Activated naive CD8-positive, alpha-beta T cell treated with anti-CD3 and anti-CD28 coated beads, Interleukin-2, amount 50 U/mL, for 16 hours (primary cell): Measurements from ENCODE around the gene AP1S1.
A peak's percentile ranks its signal among the peaks of the same experiment; 100 is the strongest.
"Not testable (repeated sequence)": the region's sequence is repeated elsewhere in the genome, so short reads cannot be mapped to it uniquely, and the experiment has no call there.

ENCODE experiments used
- DNase-seq: peaks from one replicate; pipeline ENCODE4 v3.0.0-alpha.2; 2020; ENCODE audit warnings: low read depth, low spot score

AP1S1 gene

DNA sequence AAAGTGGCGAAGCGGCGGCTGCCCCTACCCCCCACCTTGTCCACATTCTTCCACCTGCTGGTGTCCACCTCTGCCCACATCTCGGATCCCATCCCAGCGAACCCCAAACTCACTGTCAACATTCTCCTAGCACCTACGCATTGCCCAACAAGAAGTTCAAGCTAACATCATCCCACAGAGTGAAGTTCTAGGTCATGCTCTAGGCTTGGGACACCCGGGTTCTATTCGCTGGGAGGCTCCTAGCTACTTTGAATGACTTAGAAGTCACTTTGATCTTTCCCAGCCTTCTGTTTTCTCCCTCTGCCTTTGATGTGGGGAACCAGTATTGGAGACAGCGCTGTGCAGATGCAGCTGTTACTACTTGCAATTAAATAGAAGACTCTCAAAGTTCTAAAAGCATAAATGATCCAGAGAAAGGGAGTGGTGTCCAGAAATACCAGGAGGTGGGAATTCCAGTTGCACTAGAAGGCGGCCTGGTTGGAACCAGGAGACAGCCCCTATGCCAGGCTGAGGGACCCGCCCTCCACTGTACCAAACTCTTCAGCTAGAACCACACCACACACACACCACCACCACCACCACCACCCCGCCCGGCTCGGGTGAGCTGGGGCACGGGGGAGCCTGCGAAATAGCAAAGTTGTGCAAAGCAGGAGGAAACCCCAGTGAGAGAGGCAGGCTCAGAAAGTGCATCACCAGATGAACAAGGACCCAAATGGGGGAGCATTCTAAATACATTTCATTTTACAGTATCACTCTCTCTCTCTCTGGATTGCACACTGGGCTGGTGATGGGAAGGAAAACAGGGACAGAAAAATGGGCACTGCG, 16.6 kb downstream of the AP1S1 start:
- DNase-seq, result no peak

DNA sequence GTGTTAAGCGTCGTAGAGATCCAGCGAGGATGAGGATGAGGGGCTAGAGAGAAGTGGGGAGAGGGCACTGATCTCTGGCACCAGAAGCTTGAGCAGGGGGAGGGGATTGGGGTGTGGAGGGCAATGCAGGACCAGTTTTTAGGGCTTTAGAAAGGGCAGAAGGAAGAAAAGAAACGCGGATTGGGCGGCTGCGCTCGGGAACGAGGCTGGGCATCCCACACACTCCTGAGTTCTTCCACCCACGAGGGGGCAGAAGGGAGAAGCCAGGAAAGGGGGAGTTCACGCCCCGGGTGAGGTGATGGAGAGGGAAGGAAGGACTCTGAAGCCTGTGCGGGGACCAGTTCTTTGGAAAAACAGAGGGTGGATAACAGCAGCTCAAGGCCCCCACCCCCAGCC, 17.2 kb downstream of the AP1S1 start:
- DNase-seq, result no peak

DNA sequence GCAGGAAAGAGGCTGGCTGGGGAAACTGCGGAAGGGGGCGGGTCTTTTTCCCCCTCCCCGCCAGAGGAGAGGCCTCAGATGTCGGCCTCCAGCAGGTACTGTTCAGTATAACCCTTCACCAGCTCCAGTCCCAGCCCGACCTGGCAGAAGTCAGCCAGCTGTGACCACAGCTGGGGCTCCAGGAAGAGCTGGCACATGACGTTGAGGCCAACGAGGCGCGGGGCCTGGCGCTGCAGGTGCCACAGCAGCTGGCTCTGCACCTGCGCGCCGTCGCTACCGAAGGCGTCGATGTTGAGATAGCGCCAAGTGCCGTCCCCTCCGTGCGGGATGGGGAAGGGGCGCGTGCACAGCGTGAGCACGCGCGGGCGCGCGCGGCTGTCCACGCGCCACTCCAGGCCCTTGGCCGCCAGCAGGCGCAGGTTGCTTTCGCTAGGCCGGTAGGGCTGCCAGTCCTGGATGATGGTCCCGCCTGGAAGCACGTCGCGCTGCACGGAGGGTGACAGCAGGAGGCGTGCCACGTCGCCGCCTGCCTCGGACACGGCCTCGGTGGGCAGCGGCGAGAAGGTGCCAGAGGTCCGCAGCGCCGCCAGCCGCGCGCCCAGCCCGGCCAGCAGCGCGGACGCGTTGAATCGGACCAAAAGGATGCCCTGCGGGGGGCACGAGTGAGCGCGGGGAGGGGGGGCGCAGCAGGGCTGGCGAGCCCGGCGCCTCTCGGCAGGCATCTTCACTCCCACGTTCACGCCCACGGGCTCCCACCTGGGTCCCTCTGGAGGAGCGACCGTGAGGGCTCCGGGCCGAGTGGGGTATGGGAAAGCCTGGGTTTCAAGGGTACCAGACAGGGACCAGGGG, 18.0 kb downstream of the AP1S1 start:
- DNase-seq, result no peak

DNA sequence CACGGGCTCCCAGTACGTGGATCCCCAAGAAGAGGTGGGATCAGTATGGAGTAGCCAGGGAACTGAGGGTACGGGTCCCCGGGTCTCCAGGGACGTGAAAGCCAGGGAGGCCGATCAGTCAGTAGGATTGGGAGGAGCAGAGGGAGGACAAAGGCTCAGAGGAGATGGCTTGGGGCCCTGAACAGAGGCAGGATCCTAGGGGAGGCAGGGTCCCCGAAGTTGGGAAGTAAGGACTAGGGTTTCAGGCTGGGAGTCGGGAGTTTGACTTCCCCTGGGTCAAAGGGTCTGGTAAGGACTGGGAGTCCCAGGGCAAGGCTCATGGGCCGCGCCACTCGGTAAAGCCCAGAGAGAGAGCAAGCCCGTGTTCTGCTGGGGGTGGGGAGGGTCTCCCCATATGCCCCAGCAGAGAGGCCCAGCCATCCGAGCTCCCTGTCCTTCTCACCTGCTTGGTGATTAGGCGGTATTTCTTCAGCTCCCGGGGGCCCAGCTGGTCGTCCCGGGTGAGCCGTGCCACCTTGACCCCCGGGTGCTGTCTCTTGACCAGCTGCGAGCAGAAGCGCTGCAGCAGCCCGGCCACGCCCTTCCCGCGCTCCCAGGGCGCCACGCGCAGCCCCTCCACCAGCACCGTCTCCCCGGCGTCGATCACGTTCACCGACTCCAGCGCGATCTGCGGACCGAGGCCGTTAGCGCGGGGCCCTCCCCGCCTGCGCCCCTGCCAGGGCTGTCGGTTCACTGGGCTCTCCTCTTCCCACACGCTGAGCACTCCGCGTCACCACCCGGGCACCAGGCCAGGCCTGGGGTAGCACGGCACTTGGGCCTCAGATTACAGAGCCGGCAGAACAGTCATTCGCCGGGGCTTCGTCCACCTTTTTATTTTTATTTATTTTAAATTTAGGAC, 18.8 kb downstream of the AP1S1 start:
- no peak for DNase-seq

DNA sequence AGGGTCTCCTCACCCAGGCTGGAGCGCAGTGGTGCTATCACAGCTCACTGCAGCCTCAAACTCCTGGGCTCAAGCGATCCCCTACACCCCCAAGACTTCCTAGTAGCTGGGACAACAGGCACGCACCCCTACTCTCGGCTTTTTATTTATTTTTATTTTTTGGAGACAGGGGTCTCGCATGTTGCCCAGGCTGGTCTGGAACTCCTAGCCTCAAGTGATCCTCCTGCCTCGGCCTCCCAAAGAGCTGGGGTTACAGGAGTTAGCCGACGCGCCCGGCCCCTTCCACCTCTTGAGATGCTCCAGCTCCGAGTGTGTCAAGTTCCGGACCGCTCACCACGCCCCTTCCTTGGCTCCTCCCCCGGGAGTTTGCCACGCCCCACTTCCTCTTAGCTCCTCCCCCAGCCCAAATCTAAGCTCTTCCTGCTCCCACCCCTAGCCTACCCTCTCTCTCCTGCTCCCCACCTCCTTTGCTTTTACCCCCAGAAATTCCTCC, 19.5 kb downstream of the AP1S1 start:
- DNase-seq, result peak; percentile 32

DNA sequence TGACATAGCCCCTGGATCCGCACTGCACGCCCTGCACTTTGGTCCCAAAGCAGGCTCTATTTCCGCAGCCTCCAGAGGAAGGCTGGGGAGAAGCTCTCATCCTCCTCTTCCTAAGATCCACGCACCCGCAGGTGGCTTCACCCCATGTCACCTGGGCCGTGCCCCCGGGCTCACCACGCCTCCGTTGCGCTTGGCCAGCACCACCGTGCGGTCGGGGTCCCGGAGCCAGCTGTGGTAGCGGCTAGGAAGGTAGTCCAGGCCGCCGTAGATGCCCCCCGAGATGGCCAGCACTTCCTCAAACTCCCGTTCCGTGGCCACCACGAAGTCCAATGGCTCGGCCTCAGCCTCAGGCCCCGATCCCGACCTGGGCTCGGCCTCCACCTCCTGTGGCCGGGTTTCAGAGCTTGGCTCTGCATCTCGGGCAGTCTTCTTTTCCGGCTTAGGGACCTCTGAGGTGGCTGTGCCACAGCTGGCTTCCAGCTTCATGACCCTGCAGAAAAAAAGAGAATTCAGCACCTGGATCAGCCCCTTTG, 20.1 kb downstream of the AP1S1 start:
- no peak for DNase-seq

DNA sequence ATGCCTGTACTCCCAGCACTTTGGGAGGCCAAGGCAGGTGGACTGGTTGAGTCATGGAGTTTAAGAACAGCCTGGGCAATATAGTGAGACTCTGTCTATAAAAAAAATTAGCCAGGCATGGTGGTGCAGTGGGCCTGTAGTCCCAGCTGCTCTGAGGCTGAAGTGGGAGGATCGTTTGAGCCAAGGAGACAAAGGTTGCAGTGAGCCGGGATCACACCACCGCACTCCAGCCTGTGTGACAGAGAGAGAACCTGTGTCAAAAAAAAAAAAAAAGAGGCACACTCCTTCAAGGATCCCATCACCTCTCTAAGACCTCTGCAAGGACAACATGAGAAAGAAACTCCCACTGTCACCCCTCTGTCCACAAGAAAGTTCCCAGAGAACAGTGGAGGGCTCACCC, 21.4 kb downstream of the AP1S1 start:
- no peak for DNase-seq

DNA sequence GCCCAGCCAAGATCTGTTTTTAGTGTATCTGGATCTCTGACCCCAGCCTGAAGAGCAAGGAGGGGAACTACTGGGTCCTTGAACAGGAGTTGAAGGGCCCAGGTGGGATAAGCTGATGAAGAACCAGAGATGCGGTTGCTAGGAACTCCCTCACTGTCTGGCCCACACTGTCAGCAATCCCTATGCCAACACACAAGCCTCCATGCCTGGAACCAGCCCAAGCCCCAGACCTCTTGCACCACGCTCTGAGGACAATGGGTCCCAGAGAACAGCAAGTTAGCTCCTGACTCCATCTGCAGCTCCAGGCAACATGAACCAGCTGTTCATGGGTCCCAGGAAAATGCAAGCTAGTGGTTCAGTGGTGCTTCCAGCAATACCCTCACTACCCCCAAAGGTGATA, 23.4 kb downstream of the AP1S1 start:
- no peak for DNase-seq

DNA sequence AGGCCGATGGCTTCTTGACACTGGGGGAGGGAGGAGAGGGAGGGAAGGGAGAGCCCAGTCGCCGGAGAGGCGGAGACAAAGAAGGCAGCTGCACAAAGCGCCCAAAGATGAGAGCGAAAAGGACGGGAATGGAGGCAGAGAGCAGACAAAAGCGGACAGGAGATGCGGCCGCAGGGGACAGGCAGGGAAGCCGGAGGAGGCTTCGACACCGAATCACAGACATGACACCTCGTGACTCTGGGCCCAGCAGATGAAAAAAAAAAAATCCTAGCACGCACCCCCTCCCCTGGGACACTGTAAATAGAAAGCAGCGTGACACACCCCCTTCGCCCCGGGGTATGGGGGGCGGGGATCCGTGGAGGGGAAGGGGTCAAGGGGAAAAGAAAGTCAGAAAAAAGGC, 24.8 kb downstream of the AP1S1 start:
- DNase-seq, result no peak

DNA sequence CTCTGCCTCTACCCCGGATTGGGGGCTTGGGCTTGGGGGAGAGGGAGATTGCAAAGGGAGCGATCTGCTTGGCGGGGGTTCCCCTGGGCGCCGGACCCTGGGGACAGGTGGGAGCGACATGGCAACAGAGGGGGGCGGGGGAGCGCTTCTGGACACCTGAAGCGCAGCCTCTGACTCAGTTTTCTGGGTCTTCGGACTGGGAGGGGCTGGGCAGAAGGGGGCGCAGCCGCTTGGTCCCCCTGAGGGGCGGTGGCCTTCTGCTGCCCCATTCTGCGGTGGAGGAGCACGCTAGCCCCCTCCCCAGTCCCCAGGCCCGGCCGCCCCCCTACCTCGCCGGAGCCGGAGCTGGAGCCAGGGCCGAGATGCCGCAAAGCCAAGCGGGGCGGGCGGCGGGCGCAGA, 25.4 kb downstream of the AP1S1 start:
- DNase-seq, result no peak

DNA sequence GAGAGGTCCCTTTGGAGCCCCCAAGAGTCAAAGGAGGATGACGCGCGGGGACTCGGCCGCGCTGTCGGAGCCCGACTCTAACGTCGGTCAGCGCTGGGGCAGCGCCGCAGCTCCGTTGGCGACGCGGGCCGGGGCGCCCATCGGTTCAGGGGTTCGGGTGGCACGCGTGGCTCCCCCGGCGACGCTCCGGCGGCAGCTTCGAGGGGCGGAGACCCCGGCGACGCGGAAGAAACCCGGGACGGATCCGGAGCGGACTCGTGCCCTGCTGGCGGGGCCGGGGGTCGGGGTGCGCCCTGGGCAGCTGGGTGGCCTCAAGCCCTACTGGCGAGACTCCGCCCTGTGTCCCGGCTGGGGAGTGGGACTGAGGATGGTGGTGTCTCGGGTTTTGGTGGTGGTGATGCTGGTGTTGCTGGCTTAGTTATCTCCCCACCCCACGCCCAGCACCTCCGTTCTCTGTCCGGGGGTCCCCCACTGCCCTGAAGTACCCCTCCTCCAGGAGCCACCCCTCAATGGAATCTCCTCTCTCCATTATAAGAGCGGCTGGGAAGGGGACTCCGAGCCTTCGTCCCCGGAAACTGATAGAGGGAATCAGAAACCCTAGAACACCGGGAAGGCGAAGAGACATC, 26.0 kb downstream of the AP1S1 start, which contains the start of gene NAT16:
Gene NAT16 (minus strand): TSS at position 164 of the 626 bp plus-strand sequence. CDS start 5,486 bp downstream, outside the sequence.
- DNase-seq, result no peak

DNA sequence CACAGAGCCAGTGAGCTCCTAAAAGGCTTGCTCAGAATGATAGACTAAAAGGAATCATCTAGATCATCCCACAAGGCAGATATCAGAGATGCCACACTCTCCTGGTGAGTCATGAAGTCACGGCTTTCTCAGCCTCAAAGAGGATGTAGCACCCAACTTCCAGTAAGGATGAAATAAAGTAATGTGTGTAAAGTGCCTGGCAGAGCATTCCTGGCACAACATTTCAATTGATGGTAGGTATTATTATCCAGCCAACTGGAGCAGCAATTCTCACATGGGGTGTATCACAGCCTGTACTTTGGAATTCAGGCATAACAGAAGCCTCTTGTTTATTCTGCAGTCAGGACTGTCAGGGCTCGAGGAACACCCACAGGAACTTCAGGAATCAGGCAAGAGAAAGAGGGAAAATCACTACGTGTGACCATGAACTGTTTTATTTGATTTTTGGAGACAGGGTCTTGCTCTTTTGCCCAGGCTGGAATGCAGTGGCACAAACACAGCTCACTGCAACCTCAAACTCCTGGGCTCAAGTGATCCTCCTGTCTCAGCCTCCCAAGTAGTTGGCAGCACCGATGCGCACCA, 31.1 kb downstream of the AP1S1 start:
- no peak for DNase-seq

DNA sequence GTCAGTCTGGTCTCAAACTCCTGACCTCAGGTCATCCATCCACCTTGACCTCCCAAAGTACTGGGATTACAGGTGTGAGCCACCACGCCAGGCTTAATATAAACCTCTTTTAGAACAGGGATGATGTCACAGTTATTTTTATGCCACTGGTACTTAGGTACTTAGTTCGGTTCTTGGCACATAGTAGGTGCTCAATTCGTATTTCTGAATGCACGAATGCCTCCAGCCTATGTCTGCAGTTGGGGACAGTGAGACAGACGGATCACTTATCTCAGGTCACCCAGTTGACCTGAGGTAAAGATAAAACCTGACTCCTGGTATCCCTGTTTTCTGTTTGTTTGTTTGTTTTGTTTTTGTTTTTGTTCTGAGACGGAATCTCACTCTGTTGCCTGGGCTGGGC, 31.9 kb downstream of the AP1S1 start:
- DNase-seq, result no peak

DNA sequence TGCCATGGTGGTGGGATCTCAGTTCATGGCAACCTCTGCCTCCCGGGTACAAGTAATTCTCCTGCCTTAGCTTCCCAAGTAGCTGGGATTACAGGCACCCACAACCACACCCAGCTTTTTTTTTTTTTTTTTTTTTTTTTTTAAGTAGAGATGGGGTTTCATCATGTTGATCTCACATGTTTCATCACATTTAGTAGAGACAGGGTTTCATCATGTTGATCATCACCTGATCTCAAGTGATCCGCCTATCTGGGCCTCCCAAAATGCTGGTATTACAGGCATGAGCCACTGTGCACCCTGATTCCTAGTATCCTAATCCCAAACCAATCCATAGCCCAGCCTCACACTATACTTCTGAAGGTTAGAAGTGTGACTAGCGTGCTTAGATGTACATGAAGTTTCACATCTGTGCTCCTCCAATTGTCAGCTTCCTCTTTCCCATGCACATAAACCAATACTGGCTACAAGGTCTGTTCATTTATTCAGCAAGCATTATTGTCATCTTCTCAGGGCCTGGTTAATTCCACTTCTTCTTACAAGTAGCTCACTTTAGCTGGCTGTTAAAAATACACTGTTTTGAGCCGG, 32.7 kb downstream of the AP1S1 start:
- no peak for DNase-seq

DNA sequence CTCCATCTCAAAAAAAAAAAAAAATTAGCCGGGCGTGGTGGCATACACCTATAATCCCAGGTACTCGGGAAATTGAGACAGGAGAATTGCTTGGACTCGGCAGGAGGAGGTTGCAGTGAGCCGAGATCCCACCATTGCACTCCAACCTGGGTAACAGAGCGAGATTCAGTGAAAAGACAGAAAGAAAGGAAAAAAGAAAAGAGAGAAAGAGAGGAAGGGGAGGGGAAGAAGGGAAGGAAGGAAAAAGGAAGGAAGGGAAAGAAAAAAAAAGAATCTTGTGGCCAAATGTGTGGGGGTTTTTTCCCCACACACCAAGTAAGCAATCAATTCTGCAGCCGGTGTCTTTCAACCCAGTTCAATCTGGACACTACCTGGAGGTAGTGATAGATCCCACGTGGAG, 34.8 kb downstream of the AP1S1 start:
- no peak for DNase-seq

DNA sequence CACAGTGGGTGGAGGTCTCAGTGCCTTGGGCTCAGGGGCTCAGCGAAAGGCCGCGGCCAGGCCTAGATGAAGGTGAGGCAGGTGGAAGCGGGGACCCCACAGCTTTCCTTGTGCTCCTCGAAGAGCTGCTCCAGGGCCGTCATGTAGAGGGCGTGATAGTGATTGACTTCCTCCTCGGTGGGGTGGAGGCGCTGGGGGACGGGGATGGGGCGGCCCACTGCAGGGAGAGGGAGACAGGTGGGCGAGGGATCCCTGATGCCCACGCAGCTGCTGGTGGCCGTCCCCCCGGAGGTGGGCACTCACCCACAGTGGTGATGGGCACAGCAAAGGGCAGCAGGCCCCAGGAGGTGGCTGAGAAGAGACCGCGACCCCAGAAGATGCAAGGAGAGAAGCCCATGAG, 41.6 kb downstream of the AP1S1 start:
- DNase-seq, result no peak

DNA sequence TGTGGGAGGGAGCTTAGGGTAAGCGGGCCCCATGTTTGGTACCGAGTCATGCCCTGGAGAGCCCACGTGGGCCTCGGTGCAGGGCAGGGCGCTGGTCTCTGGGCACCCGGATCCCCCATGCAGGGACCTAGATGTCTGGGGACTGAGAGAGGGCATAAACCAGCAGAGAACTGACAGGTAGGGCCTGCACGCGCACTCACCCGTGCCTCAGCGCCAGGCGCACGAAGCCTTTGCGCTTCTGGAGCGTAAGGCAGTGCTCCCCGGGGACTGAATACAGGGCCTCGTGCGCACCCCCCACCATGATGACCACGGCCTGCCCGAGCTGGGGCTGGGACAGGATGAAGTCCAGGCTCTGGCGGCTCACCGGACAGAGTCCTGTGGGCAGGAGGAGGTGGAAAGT, 43.7 kb downstream of the AP1S1 start:
- DNase-seq, result no peak

DNA sequence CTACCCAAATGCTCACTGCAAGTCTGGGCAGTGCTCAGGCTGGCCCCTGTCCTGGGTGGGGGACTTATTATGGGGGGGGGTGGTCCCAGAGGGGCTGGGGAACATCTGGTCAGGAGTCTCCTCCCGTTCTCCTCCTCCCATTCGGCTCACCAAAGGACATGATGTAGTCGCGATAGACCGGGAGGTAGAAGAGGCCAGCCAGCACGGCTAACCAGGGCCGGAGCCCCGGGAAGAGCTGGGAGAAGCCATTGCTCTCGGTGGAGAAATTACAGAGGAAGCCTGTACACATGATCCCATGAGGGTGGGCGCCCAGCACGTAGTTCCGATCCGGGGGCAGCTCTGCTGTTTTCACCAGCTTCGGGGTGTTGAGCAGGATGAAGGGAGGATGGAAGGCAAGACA, 44.2 kb downstream of the AP1S1 start:
- DNase-seq, result no peak

DNA sequence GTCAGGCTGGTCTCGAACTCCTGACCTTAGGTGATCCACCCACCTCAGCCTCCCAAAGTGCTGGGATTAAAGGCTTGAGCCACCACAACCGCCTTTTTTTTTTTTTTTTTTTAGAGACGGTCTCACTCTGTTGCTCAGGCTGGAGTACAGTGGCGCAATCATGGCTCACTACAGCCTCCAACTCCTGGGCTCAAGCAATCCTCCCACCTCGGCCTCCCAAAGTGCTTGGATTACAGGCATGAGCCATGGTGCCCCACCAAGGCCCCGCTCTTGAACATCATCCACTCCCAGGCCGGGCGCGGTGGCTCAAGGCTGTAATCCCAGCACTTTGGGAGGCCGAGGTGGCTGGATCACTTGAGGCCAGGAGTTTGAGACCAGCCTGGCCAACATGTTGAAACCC, 45.2 kb downstream of the AP1S1 start:
- DNase-seq, result not testable (repeated sequence)

DNA sequence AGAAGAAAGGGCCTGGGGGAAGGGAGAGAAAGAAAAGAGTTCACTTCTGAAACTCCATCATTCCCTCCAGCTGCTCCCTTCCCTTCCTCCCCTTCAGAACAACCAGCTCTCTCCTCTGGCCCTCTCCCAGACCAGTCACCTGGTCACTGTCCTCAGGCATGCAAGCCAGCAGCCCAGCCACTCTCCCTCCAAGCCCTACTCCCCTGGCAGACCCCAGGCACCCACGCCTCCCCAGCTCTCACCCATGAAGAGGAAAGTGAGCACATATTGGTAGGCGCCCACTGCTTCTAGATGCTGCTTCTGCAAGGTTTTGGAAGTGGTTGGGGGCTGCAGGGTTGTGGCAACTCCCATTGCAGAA, 46.2 kb downstream of the AP1S1 start:
- DNase-seq, result no peak
